Retina (tissue), 1 donor: ENCODE measurements around the gene STAT5A.
"Not testable (repeated sequence)": the region's sequence is repeated elsewhere in the genome, so short reads cannot be mapped to it uniquely, and the experiment has no call there.

Source experiments
- DNase-seq: peaks from one replicate; pipeline ENCODE4 v3.0.0-alpha.2; 2016

Gene STAT5A

DNA sequence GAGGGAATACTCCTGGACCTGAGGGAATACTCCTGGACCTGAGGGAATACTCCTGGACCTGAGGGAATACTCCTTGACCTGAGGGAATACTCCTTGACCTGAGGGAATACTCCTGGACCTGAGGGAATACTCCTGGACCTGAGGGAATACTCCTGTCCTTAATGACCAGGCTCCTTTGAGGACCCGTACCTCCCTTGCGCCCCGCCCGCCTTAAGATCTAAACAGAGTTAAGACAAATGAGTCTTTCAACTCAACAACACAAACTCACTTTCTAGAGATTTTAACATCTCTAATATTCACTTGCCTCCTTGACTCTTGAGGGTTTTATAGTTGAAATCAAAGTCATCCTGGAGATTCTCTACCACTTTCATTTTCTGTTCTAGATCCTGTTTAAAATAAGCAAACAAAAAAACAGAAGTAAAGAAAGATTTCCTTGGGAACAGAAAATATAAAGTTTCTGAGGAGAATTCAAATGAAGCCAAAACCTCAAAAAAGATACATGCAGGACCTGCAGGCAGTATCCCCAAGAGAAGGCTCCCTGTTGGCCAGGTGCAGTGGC, 50.2 kb downstream of the STAT5A start:
- no peak for DNase-seq

DNA sequence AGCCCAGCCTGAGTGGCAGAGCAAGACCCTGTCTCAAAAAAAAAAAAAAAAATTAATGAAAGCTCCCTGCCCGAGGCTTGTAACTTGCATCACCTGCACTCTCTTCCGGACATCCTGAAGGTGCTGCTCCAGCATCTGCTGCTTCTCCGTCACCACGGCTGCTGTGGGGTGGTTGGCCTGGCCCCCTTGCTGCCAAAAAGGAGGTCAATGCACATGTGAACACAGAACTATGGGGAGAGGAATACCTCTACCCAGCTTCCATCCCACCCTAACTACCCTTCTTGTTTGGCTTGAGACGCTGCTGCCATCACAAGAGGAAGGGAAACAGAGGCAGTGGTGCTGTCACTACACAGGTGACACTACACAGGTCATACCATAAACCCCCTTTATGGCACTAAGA, 50.9 kb downstream of the STAT5A start:
- no peak for DNase-seq

GRCh38 chr17:42340691-42341127, 52.4 kb downstream of the STAT5A start:
- DNase-seq: no peak

DNA sequence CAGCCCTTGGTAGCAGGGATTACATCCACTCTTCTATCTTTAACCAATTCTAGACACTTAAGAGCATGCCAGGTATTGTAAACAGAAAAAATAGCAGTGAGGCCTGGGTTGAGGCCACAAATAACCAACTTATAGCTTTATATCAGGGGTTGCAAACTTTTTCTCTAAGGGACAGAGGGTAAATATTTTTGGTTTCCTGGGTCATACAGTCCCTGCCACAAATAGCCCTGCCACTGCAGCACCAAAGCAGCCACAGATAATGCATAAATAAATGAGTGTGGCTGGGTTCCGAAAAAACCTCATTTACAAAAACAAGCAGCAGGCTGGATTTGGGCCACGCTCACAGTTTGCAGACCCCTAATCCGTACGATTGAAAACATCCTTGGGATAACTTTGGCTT, 53.3 kb downstream of the STAT5A start:
- DNase-seq: no peak

- no peak for DNase-seq
Measured at GRCh38 chr17:42342242-42343008, 54.1 kb downstream of the STAT5A start.

DNA sequence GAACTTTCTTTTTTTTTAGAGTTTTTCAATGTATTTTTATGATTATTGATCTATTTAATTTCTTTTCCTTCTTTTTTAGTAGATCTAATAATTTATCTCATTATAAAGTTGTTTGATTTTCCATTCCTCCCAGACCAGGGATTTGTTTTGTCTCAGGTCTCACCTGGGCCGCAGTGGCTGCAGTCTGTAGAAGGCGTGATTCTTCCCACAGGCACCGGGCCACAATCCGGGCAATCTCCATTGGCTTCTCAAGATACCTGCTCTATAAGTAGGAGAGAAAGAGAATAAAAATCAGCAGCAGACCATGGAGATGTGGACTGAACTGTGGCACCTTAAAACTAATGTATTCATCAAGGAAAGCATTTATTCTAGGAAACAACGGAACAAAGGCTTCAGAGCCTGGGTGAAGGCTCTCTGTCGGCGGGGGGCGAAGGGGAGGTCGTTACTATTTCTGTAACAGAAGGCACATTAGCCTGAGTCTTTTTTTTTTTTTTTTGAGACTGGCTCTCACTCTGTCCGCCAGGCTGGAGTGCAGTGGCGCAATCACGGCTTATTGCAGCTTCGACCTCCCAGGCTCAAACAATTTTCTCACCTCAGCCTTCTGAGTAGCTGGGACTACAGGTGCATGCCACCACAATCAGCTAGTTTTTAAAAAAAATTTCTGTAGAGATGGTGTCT, 57.2 kb downstream of the STAT5A start:
- no peak for DNase-seq

- no peak for DNase-seq
Measured at GRCh38 chr17:42346481-42346880, 58.2 kb downstream of the STAT5A start.

DNA sequence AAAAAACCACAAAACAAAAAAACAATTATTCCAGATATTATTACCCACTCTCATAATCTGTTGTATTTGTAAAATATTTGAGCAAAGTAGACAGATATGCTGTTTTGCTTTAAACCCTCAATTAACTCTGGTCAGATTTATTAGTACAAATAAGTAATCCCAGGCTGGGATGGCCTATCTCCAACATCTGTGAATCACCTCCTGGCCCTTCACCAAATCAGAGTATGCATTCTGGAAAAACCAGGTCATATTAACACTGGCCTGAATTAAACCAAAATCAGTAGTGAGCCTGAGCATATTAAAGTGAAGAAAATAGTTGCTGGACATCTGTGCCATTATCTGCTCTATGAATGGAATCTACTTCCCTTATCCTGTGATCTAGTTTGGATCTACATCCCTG, 58.9 kb downstream of the STAT5A start:
- DNase-seq: no peak

DNA sequence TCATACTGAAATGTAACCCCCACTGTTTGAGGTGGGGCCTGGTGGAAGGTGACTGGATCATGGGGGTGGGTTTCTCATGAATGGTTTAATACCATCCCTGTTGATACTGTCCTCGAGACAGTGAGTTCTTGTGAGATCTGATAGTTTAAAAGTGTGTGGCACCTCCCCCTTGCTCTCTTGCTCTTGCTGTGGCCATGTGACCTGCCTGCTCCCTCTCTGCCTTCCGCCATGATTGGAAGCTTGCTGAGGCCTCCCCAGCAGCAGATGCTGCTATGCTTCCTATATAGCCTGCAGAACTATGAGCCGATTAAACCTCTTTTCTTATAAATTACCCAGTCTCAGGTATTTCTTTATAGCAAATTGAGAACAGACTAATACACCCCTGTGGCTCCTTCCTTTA, 59.3 kb downstream of the STAT5A start:
- no peak for DNase-seq

DNA sequence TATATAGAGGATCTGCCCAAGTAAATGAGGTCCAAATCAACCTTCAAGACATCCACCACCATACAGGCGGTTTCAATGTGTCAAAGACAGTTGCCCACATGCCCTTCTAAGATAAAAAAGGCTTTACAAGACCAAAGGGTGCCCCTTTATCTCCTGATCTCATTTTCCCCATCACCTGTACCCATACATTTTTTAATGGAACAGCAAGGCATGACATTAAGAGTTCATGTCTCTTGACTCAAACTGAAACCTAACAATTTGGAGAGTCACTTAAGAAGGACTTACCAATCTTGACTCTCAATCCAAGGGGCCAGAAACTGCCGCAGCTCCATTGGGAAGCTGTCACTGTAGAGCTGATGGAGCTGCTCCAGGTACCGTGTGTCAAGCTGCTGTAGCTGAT, 59.8 kb downstream of the STAT5A start:
- DNase-seq: no peak

GRCh38 chr17:42354956-42355843, 66.9 kb downstream of the STAT5A start:
- no peak for DNase-seq

DNA sequence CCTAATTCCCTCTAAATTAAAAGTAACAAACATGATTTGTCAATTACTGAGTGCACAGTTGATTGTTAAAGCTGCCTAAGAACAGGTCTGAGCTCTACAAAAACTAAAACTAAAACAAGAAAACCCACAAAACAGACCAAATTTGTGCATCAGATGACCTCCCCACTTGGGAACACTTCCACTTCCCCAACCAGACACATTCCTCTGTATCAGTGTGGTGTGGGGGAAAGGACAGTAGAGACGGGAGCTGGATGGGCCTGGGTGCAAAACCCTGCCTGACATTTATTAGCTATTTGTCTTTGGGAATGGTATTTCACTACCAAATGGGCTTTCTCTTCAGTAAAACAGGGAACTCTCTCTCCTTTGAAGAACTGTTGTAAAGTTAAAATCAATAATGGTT, 70.1 kb downstream of the STAT5A start:
- DNase-seq: no peak

- DNase-seq: no peak
Measured at GRCh38 chr17:42359133-42359532, 70.8 kb downstream of the STAT5A start.

DNA sequence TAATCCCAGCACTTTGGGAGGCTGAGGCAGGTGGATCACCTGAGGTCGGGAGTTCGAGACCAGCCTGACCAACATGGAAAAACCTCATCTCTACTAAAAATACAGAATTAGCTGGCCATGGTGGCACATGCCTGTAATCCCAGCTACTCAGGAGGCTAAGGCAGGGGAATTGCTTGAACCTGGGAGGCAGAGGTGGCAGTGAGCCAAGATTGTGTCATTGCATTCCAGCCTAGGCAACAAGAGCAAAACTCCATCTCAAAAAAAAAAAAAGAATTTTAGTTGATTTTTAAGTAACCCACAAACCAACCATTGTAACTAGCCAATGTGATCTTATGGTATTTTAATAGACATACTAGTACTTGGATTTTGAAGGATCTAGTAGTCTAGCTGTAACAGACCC, 72.1 kb downstream of the STAT5A start:
- not testable (repeated sequence) for DNase-seq
